SU-DHL-6 (cell line): ENCODE measurements around the gene OPN1MW3.

ENCODE experiments used
- CTCF ChIP-seq: fragments of 200-600 bp; sonication (generic); IDR thresholded peaks from one replicate; pipeline ENCODE4 v1.5.1; 2017; ENCODE audit warnings: antibody characterized with exemption, mild to moderate bottlenecking, low read length, moderate library complexity; ENCODE audit not compliant: insufficient read depth, poor library complexity, severe bottlenecking
- EZH2phosphoT487 ChIP-seq: fragments of 200-600 bp; sonication (generic), shearing (Covaris generic); conservative IDR thresholded peaks from 2 replicates; pipeline ENCODE4 v1.6.1; 2018; ENCODE audit warnings: mild to moderate bottlenecking, antibody characterized with exemption, low read length, moderate library complexity, mixed read lengths

GRCh38 chrX:154294791-154295574, 37.6 kb downstream of the OPN1MW3 start, which contains the start of gene TEX28:
- TF ChIP-seq CTCF (no peak), EZH2phosphoT487 (no peak)
